CD4-positive, CD25-positive, alpha-beta regulatory T cell (primary cell): Measurements from ENCODE around the gene RFC3. TPM values are rescaled to one million over a fixed set of nuclear protein-coding genes. Genes with fewer than 3 reads are reported as not detected.

Experiments used
- ATAC-seq, 2 donors: fragments of 150-1000 bp; cut with Tn5 transposase; one replicate each; pipeline ENCODE4 v1.10.0; 2021; ENCODE audit warnings: low read depth in 2 of 2, moderate number of reproducible peaks in 2 of 2, moderate library complexity in 1 of 2
- DNase-seq, 3 donors: peaks; one replicate each; pipeline versions ENCODE4 v3.0.0 to v3.0.0-alpha.2; 2012 to 2022; ENCODE audit warnings: mixed read lengths in 1 of 3
- H3K27ac ChIP-seq: one replicate; pipeline ENCODE4 v1.7.0; 2013; ENCODE audit warnings: mild to moderate bottlenecking, low read length; ENCODE audit not compliant: insufficient read depth, poor library complexity, severe bottlenecking
- H3K27me3 ChIP-seq: one replicate; pipeline ENCODE4 v1.7.0; 2013; ENCODE audit warnings: low read length; ENCODE audit not compliant: control insufficient read depth, insufficient read depth
- H3K36me3 ChIP-seq: one replicate; pipeline ENCODE4 v1.7.0; 2013; ENCODE audit warnings: mild to moderate bottlenecking, low read length, moderate library complexity; ENCODE audit not compliant: control insufficient read depth, insufficient read depth
- H3K4me1 ChIP-seq: 2 replicates; pipeline ENCODE4 v1.7.0; 2013; ENCODE audit warnings: mild to moderate bottlenecking, low read length; ENCODE audit not compliant: insufficient read depth, control insufficient read depth, poor library complexity, severe bottlenecking
- H3K4me3 ChIP-seq: one replicate; pipeline ENCODE4 v1.7.0; 2013; ENCODE audit warnings: low read depth, mild to moderate bottlenecking, low read length, moderate library complexity
- H3K9me3 ChIP-seq, 2 experiments: 1 replicate in 1 of 2; 2 replicates in 1 of 2; pipeline ENCODE4 v1.7.0; 2013; ENCODE audit warnings: low read length in 2 of 2, mild to moderate bottlenecking in 1 of 2, moderate library complexity in 1 of 2; ENCODE audit not compliant: control insufficient read depth in 2 of 2
- H3K27ac Mint-ChIP-seq, 3 donors: one replicate each; pipeline ENCODE4 v1.8.0; 2020 to 2022; ENCODE audit warnings: mild to moderate bottlenecking in 3 of 3, mixed read lengths in 3 of 3, moderate library complexity in 2 of 3
- H3K27me3 Mint-ChIP-seq: one replicate; pipeline ENCODE4 v1.8.0; 2022; ENCODE audit warnings: mild to moderate bottlenecking, mixed read lengths
- H3K36me3 Mint-ChIP-seq: one replicate; pipeline ENCODE4 v1.8.0; 2020; ENCODE audit warnings: mixed read lengths
- H3K4me1 Mint-ChIP-seq, 4 donors: one replicate each; pipeline ENCODE4 v1.8.0; 2020 to 2022; ENCODE audit warnings: mixed read lengths in 4 of 4, mild to moderate bottlenecking in 1 of 4
- H3K4me3 Mint-ChIP-seq, 4 donors: one replicate each; pipeline ENCODE4 v1.8.0; 2020 to 2022; ENCODE audit warnings: mild to moderate bottlenecking in 4 of 4, mixed read lengths in 4 of 4, moderate library complexity in 3 of 4
- H3K9me3 Mint-ChIP-seq, 7 donors: one replicate each; pipeline ENCODE4 v1.8.0; 2020 to 2022; ENCODE audit warnings: mixed read lengths in 7 of 7, mild to moderate bottlenecking in 3 of 7, moderate library complexity in 2 of 7
- polyA plus RNA-seq, 4 donors: library from polyadenylated mRNA; unstranded; fragments of 300-500 nt; fragmentation: Illumina TruSeq; gene quantifications; one replicate each; pipeline ENCODE4 v1.2.3, GENCODE V29; 2021
- total RNA-seq: library from RNA; stranded (reverse); gene quantifications from one replicate; pipeline ENCODE4 v1.2.3, GENCODE V29; 2022

RFC3 gene
- total and polyA plus RNA-seq, 5 donors from 2014 or later = 5.0 to 9.9 (median 8.3) TPM

- H3K9me3 Mint-ChIP-seq = peaks cover 0 to 1% (median 0%) of the 10 kb centered on the region in 7 donors
- H3K27me3 Mint-ChIP-seq = peaks cover 29% of the 10 kb centered on the region
- Histone ChIP-seq H3K4me3 (no peak overlapping the region), H3K27ac (no peak overlapping the region), H3K4me1 (peaks cover 13% of the 10 kb centered on the region), H3K9me3 (no peaks in the 10 kb centered on the region), H3K36me3 (no peaks in the 10 kb centered on the region), H3K27me3 (peaks cover 10% of the 10 kb centered on the region)
- H3K4me1 Mint-ChIP-seq = peaks cover 11 to 24% (median 18%) of the 10 kb centered on the region in 4 donors
- peak overlapping the region in 1 of 4 donors; percentile 42 for H3K4me3 Mint-ChIP-seq
- no peaks in the 10 kb centered on the region for H3K36me3 Mint-ChIP-seq
- no peak for ATAC-seq
- DNase-seq = no peak
- H3K27ac Mint-ChIP-seq = no peak overlapping the region
These were observed 2.9 kb upstream of the RFC3 start for GRCh38 chr13:33815011-33815550.

GRCh38 chr13:33816912-33817311, 1.0 kb upstream of the RFC3 start:
- Mint-ChIP-seq H3K27me3 (peaks cover 24% of the 10 kb centered on the region), H3K36me3 (peaks cover 9% of the 10 kb centered on the region), H3K27ac (no peak overlapping the region)

GRCh38 chr13:33817513-33817900, 442 bp upstream of the RFC3 start:
- no peaks in the 10 kb centered on the region for H3K9me3 ChIP-seq

More at GRCh38 chr13:33816912-33817311, 1.0 kb upstream of the RFC3 start:
- Histone ChIP-seq H3K4me3 (peak overlapping the region; percentile 98), H3K36me3 (no peaks in the 10 kb centered on the region), H3K4me1 (peaks cover 13% of the 10 kb centered on the region), H3K9me3 (no peaks in the 10 kb centered on the region), H3K27ac (no peak overlapping the region), H3K27me3 (peaks cover 10% of the 10 kb centered on the region)
- H3K9me3 Mint-ChIP-seq = peaks cover 0 to 1% (median 0%) of the 10 kb centered on the region in 7 donors
- H3K4me3 Mint-ChIP-seq = peak overlapping the region; percentile 42 to 97 (median 58)
- no peak for ATAC-seq
- no peak for DNase-seq
- peaks cover 11 to 24% (median 20%) of the 10 kb centered on the region in 4 donors for H3K4me1 Mint-ChIP-seq

DNA sequence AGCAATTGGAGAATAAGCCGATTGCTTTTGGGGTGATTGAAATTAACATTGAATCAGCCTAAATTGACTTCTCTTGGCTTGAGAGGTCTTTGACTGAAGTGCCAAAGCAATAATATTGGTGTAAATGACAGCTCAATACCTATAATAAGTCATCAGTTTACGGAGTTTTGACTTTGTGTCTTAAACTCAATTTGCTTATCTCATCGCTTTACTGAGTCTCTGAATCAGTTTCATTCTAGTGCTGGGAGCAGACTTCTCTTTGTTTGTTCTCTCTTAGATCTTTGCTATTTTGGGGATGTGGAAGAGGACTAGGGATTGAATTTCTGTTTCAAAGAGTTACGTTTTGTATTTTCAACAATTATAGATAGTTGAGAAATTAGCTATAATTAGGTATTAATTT, 7.1 kb downstream of the RFC3 start:
- Mint-ChIP-seq H3K27me3 (no peaks in the 10 kb centered on the region), H3K4me1 (peaks cover 0 to 10% (median 3%) of the 10 kb centered on the region in 4 donors), H3K4me3 (no peak overlapping the region), H3K36me3 (peaks cover 45% of the 10 kb centered on the region), H3K9me3 (no peaks in the 10 kb centered on the region), H3K27ac (no peak overlapping the region)
- DNase-seq (no peak), ATAC-seq (no peak)
- H3K27ac ChIP-seq = no peak overlapping the region
- H3K4me1 ChIP-seq = no peaks in the 10 kb centered on the region
- no peaks in the 10 kb centered on the region for H3K27me3 ChIP-seq
- H3K36me3 ChIP-seq = peaks cover 18% of the 10 kb centered on the region
- H3K4me3 ChIP-seq = no peak overlapping the region
- H3K9me3 ChIP-seq = no peaks in the 10 kb centered on the region

More at GRCh38 chr13:33817513-33817900, 442 bp upstream of the RFC3 start:
- Histone ChIP-seq H3K36me3 (no peaks in the 10 kb centered on the region), H3K27me3 (peaks cover 6% of the 10 kb centered on the region), H3K27ac (peak overlapping the region; percentile 57), H3K4me3 (peak overlapping the region; percentile 98), H3K4me1 (peaks cover 13% of the 10 kb centered on the region)
- peaks cover 10% of the 10 kb centered on the region for H3K36me3 Mint-ChIP-seq
- ATAC-seq = no peak
- peak overlapping the region; percentile 93 to 100 (median 96) for H3K4me3 Mint-ChIP-seq
- H3K4me1 Mint-ChIP-seq = peaks cover 11 to 24% (median 21%) of the 10 kb centered on the region in 4 donors
- H3K9me3 Mint-ChIP-seq = peaks cover 0 to 1% (median 0%) of the 10 kb centered on the region in 7 donors
- no peak for DNase-seq
- H3K27ac Mint-ChIP-seq = peak overlapping the region; percentile 90 to 98 (median 97)
- peaks cover 21% of the 10 kb centered on the region for H3K27me3 Mint-ChIP-seq

- no peak for ATAC-seq
- no peak overlapping the region for H3K27ac ChIP-seq
- no peaks in the 10 kb centered on the region for H3K9me3 ChIP-seq
- no peak for DNase-seq
- no peaks in the 10 kb centered on the region for H3K27me3 Mint-ChIP-seq
- no peaks in the 10 kb centered on the region for H3K4me1 ChIP-seq
- no peak overlapping the region for H3K4me3 ChIP-seq
- no peaks in the 10 kb centered on the region for H3K27me3 ChIP-seq
- H3K36me3 Mint-ChIP-seq = peaks cover 46% of the 10 kb centered on the region
- H3K4me1 Mint-ChIP-seq = peaks cover 0 to 4% (median 3%) of the 10 kb centered on the region in 4 donors
- peaks cover 26% of the 10 kb centered on the region for H3K36me3 ChIP-seq
- H3K9me3 Mint-ChIP-seq = no peaks in the 10 kb centered on the region
- H3K27ac Mint-ChIP-seq = no peak overlapping the region
- H3K4me3 Mint-ChIP-seq = no peak overlapping the region
These were observed 9.2 kb downstream of the RFC3 start for GRCh38 chr13:33827139-33827538.

GRCh38 chr13:33828431-33829129, 10.6 kb downstream of the RFC3 start:
- H3K27me3 ChIP-seq = no peaks in the 10 kb centered on the region
- ATAC-seq (no peak), DNase-seq (no peak)
- H3K9me3 ChIP-seq = no peaks in the 10 kb centered on the region
- no peak overlapping the region for H3K4me3 ChIP-seq
- peaks cover 48% of the 10 kb centered on the region for H3K36me3 Mint-ChIP-seq
- H3K36me3 ChIP-seq = peaks cover 29% of the 10 kb centered on the region
- no peaks in the 10 kb centered on the region for H3K27me3 Mint-ChIP-seq
- no peak overlapping the region for H3K4me3 Mint-ChIP-seq
- no peak overlapping the region for H3K27ac Mint-ChIP-seq
- no peaks in the 10 kb centered on the region for H3K9me3 Mint-ChIP-seq
- H3K4me1 ChIP-seq = no peaks in the 10 kb centered on the region
- no peak overlapping the region for H3K27ac ChIP-seq
- H3K4me1 Mint-ChIP-seq = peaks cover 0 to 2% (median 0%) of the 10 kb centered on the region in 4 donors

DNA sequence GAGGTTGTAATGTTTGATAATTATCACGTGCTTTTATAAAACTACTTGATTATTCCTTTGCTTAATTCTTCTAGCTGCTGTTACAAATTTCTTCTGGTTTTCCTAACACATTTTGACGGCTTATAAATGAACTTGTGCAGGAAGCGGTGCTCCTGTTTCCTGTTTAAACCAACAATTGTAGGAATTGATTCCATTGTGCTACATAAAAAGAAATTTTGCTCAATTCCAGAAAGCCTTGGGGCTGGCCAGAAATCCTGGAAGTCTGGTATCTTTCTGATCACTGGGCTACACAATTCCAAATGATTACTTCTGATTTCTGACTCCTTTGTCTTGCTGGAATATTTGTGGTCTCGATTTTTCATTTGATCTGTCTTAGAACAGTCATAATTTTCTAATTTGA, 14.9 kb downstream of the RFC3 start:
- Histone ChIP-seq H3K4me1 (no peaks in the 10 kb centered on the region), H3K36me3 (peaks cover 39% of the 10 kb centered on the region), H3K9me3 (no peaks in the 10 kb centered on the region), H3K27ac (no peak overlapping the region), H3K4me3 (no peak overlapping the region), H3K27me3 (no peaks in the 10 kb centered on the region)
- Mint-ChIP-seq H3K4me1 (peaks cover 0 to 2% (median 0%) of the 10 kb centered on the region in 4 donors), H3K9me3 (no peaks in the 10 kb centered on the region), H3K27me3 (no peaks in the 10 kb centered on the region), H3K4me3 (no peak overlapping the region), H3K36me3 (peaks cover 57% of the 10 kb centered on the region), H3K27ac (no peak overlapping the region)
- no peak for DNase-seq
- no peak for ATAC-seq
